Activated CD8-positive, alpha-beta memory T cell treated with anti-CD3 and anti-CD28 coated beads, Interleukin-2, amount 10 ng/mL, durations not matched to agents 7 days and 5 days (primary cell): ENCODE results near the gene ARHGAP15. TPM values are rescaled to one million over a fixed set of nuclear protein-coding genes. Genes with fewer than 3 reads are reported as not detected.
A peak's percentile ranks its signal among the peaks of the same experiment; 100 is the strongest.

ENCODE experiments used
- ATAC-seq: fragments of 150-1000 bp; cut with Tn5 transposase; one replicate; pipeline ENCODE4 v1.10.0; 2021; ENCODE audit warnings: moderate library complexity
- CTCF ChIA-PET: fragments of 350-600 bp; sonication (Branson Sonifier 250); formaldehyde crosslinking; loops from one replicate; lab custom pipeline; 2021; ENCODE audit warnings: antibody characterized with exemption; lab: Charles Lee
- DNase-seq: peaks from one replicate; pipeline ENCODE4 v3.0.0-alpha.2; 2020
- H3K27ac Mint-ChIP-seq: one replicate; pipeline ENCODE4 v1.8.0; 2021; ENCODE audit warnings: mild to moderate bottlenecking, mixed read lengths
- H3K27me3 Mint-ChIP-seq: one replicate; pipeline ENCODE4 v1.8.0; 2021; ENCODE audit warnings: mixed read lengths
- H3K36me3 Mint-ChIP-seq: one replicate; pipeline ENCODE4 v1.8.0; 2021; ENCODE audit warnings: mild to moderate bottlenecking, mixed read lengths
- H3K4me1 Mint-ChIP-seq: one replicate; pipeline ENCODE4 v1.8.0; 2021; ENCODE audit warnings: mixed read lengths
- H3K4me3 Mint-ChIP-seq: one replicate; pipeline ENCODE4 v1.8.0; 2021; ENCODE audit warnings: mild to moderate bottlenecking, moderate library complexity, mixed read lengths
- H3K9me3 Mint-ChIP-seq: one replicate; pipeline ENCODE4 v1.8.0; 2022; ENCODE audit warnings: low read depth, mixed read lengths
- total RNA-seq, 2 experiments: library from RNA; stranded (reverse); gene quantifications; one replicate each; pipeline ENCODE4 v1.2.3, GENCODE V29; 2021

Gene ARHGAP15
- total RNA-seq, 2 experiments from 2014 or later, result 101 to 152 TPM

DNA sequence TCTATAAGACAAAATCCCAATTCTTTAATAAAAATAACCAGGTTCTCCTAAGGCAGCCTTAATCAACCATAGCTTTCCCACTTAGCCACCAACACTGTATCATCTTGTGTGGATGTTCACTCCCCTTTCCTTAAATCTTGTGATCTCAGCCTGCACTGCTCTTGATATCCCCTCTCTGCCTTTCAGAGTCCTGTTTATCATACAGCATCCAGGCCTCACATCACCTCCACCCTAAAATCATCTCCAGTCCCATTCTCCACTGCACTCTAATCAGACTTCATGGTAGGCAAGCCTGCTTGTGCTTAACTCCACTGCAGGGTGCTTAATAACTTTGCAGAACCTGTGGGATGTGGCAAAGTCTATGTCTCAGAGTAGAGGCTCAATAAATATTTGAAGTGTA is 18.8 kb downstream of the ARHGAP15 start:
- no peak overlapping the region for H3K27ac Mint-ChIP-seq
- CTCF ChIA-PET, result interaction anchor here (1.2 to 1.4 kb wide), 2 partner anchors 10 to 15 kb away, joined by 3 to 5 read pairs; no protein-coding TSS in a partner anchor
- H3K27me3 Mint-ChIP-seq, result no peaks in the 10 kb centered on the region
- H3K4me3 Mint-ChIP-seq, result no peak overlapping the region
- peak; percentile 33 for ATAC-seq
- H3K36me3 Mint-ChIP-seq, result peaks cover 55% of the 10 kb centered on the region
- H3K9me3 Mint-ChIP-seq, result no peaks in the 10 kb centered on the region
- no peak for DNase-seq
- peaks cover 73% of the 10 kb centered on the region for H3K4me1 Mint-ChIP-seq

DNA sequence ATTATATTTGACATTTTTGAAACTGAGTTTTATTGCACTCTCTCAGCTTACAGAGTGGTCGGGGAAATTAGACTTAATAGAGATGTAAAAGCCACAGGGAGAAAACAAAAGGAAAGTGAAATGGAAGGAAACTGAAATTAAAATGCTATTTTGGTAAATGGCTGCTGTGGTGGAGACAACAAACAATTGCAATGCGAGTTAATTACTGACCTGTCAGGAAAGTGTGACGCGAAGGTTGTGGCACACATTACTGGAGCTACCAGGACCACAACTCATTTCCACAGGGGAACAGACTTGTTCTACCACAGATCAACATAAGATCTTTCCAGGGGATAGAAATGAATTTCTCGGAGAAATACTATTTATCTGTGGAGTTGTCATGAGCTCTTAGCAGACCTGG is 19.5 kb downstream of the ARHGAP15 start:
- Mint-ChIP-seq H3K36me3 (peaks cover 50% of the 10 kb centered on the region), H3K9me3 (no peaks in the 10 kb centered on the region), H3K4me3 (no peak overlapping the region), H3K4me1 (peaks cover 70% of the 10 kb centered on the region), H3K27me3 (no peaks in the 10 kb centered on the region), H3K27ac (peak overlapping the region; percentile 62)
- ATAC-seq, result peak; percentile 42
- DNase-seq, result no peak
- CTCF ChIA-PET, result interaction anchor here (1.2 to 1.4 kb wide), 2 partner anchors 11 to 14 kb away, joined by 3 to 5 read pairs; no protein-coding TSS in a partner anchor

DNA sequence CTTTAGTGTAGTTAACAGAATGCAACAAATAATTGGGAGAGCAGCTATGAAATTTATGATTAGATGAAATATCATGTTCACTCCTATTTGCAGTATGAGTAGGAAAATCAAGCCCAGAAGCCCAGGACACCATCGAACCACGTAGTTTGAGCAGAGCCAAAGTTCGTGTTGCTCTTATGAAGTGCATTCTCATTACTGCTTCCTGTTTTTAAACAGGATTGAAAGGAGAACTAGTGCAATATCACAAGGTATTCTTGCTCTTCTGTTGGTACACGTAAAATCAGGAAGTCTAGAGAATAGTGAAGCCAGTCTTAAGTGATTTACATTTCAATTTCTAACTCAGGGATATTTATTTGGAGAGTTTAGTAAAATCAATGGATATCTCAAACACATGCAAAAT is 21.1 kb downstream of the ARHGAP15 start:
- peaks cover 59% of the 10 kb centered on the region for H3K4me1 Mint-ChIP-seq
- H3K36me3 Mint-ChIP-seq, result peaks cover 47% of the 10 kb centered on the region
- H3K27me3 Mint-ChIP-seq, result no peaks in the 10 kb centered on the region
- ATAC-seq, result no peak
- no peak overlapping the region for H3K4me3 Mint-ChIP-seq
- CTCF ChIA-PET, result no interaction called here
- H3K27ac Mint-ChIP-seq, result no peak overlapping the region
- H3K9me3 Mint-ChIP-seq, result no peaks in the 10 kb centered on the region
- DNase-seq, result no peak

DNA sequence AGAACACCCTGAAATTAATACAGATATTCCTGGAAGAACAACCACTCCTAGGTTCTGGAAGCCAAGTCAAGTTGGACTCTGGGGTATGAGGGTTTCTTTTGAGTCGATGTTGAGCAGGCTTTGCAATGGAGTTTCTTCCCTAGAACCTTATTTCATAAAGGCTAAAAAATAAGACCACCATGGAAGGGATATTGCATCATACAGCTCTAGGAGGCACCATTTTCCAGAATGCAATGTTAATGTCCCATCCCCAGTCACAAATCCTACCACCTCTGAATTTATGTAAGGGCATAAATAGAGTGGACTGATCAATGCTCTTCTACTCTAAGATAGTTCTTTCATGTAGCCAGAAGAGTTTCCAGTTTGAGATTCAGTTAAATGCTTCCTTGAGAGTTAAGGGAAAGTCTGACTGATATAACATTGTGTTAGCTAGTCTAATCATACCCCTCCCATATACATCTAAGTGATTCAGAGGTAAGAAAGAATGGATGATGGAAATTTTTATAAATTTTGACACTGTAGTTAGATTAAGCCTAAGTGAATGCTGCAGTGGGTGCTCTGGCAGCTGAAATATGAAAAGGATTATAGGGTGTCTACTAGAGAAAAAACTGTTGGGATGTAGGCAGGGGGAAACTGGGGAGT is 22.0 kb downstream of the ARHGAP15 start:
- CTCF ChIA-PET, result no interaction called here
- DNase-seq (no peak), ATAC-seq (no peak)
- Mint-ChIP-seq H3K4me3 (no peak overlapping the region), H3K27ac (no peak overlapping the region), H3K4me1 (peaks cover 58% of the 10 kb centered on the region), H3K27me3 (no peaks in the 10 kb centered on the region), H3K9me3 (no peaks in the 10 kb centered on the region), H3K36me3 (peaks cover 53% of the 10 kb centered on the region)

DNA sequence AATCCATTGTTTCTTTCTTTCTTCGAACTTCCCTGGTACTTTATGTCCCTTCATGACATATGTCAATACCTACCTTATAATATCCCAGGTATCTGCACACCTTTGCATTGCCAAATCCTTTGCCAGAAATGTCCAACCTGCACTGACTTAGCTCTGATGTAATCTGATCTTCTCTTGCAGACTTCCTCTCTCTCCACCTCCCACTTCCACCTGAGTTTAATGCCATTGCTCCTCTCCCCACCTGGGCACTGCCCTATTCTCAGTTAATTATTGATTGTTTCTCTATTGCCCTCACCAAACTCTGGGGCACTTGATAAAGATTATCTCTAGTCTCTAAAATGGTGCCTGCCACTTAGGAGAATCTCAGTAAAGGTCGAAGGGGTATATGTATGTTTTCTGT is 23.0 kb downstream of the ARHGAP15 start:
- no peak overlapping the region for H3K4me3 Mint-ChIP-seq
- H3K9me3 Mint-ChIP-seq, result no peaks in the 10 kb centered on the region
- DNase-seq, result no peak
- peaks cover 56% of the 10 kb centered on the region for H3K36me3 Mint-ChIP-seq
- ATAC-seq, result no peak
- H3K4me1 Mint-ChIP-seq, result peaks cover 52% of the 10 kb centered on the region
- no peaks in the 10 kb centered on the region for H3K27me3 Mint-ChIP-seq
- CTCF ChIA-PET, result interaction anchor here (0.7 kb wide), 1 partner anchor 25 kb away, joined by 3 read pairs; no protein-coding TSS in a partner anchor
- peak overlapping the region; percentile 44 for H3K27ac Mint-ChIP-seq

DNA sequence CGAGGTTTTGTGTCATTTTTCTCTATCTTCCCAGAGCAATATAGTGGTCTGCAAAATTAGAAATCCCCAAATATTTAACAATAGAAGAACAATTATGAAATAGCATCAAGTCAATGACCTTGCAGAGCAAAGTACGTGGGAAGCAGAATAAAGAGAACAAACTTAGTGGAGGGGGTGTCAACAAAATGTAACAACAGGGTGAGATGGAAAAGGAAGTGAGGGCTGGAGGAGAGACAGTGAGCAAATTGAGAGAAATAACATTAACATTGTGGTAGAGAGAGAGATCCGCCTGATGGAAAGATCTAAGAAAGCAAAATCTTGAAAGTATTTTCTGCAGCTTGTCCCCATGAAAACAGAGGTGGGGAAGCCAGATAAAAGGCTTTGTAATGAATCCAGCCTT is 23.4 kb downstream of the ARHGAP15 start:
- Mint-ChIP-seq H3K36me3 (peaks cover 59% of the 10 kb centered on the region), H3K27ac (no peak overlapping the region), H3K9me3 (no peaks in the 10 kb centered on the region), H3K4me3 (no peak overlapping the region), H3K27me3 (no peaks in the 10 kb centered on the region), H3K4me1 (peaks cover 51% of the 10 kb centered on the region)
- no peak for ATAC-seq
- DNase-seq, result no peak
- CTCF ChIA-PET, result interaction anchor here (0.7 kb wide), 1 partner anchor 25 kb away, joined by 3 read pairs; no protein-coding TSS in a partner anchor

DNA sequence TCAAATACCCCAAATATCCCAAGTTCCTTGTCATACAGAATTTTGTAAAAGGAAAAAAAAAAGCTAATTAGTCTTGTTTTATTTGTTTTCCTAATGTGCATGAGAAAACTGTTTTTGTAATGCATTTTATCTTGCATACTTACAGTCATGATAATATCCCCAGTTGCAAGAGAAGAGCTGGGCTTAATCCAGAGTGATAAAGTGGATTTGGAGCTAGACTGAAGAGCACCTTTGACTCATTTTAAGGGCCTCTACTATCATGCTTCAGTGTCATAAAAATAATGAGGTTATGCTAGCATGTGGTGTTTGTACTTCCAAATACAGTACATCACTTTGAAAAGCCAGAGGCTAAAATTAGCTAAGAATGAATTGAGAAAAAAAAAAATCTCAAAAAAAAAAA is 26.4 kb downstream of the ARHGAP15 start:
- ATAC-seq, result no peak
- peaks cover 54% of the 10 kb centered on the region for H3K36me3 Mint-ChIP-seq
- no peak for DNase-seq
- H3K9me3 Mint-ChIP-seq, result no peaks in the 10 kb centered on the region
- peaks cover 47% of the 10 kb centered on the region for H3K4me1 Mint-ChIP-seq
- H3K27ac Mint-ChIP-seq, result no peak overlapping the region
- no peaks in the 10 kb centered on the region for H3K27me3 Mint-ChIP-seq
- CTCF ChIA-PET, result interaction anchor here (0.8 to 1.3 kb wide), 2 partner anchors 11 to 45 kb away, joined by 3 to 4 read pairs; no protein-coding TSS in a partner anchor
- no peak overlapping the region for H3K4me3 Mint-ChIP-seq

DNA sequence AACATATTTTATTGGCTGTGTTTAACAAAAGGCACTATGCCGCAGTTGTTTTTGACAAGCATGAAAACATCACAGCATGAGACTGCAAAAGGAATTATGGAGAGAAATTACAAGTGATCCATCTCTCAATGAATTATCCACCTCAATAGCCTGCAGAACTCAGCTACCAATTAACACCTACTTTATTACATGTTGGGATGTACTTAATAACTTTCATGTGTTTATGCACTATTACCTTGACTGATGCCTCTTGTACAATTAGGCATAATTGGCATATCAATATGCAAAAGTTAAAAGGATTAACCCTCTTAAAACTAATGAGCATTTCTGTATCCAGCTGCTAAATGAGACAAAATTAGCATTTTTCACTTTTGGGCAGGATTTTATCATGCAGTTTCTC is 27.8 kb downstream of the ARHGAP15 start:
- no peak for ATAC-seq
- H3K36me3 Mint-ChIP-seq, result peaks cover 50% of the 10 kb centered on the region
- H3K27ac Mint-ChIP-seq, result no peak overlapping the region
- no peak for DNase-seq
- no peaks in the 10 kb centered on the region for H3K9me3 Mint-ChIP-seq
- H3K4me1 Mint-ChIP-seq, result peaks cover 46% of the 10 kb centered on the region
- H3K4me3 Mint-ChIP-seq, result no peak overlapping the region
- CTCF ChIA-PET, result interaction anchor here (1.2 to 1.6 kb wide), 5 partner anchors 16 to 127 kb away, joined by 3 to 5 read pairs (median 3); no protein-coding TSS in a partner anchor
- no peaks in the 10 kb centered on the region for H3K27me3 Mint-ChIP-seq

DNA sequence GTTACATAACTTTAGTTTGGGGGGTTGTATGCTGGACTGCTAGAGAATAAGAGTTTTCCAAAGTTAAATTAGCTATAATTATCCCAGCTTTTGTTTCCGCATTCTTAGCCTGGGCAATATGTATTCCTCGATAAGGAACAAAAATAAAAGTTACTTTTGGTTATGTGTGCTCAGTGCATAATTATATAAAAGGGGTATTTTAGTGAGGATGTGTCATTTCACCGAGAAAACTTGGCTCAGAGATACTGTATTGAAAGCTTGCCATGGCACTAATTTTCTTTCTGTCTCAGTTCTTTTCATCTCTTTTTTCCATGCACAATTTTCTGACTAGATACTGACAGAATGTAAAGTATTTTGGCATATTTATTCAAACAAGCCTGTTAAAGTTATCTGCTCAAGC is 28.2 kb downstream of the ARHGAP15 start:
- H3K9me3 Mint-ChIP-seq, result no peaks in the 10 kb centered on the region
- CTCF ChIA-PET, result interaction anchor here (1.2 to 1.6 kb wide), 4 partner anchors 29 to 127 kb away, joined by 3 to 4 read pairs (median 3); no protein-coding TSS in a partner anchor
- DNase-seq, result no peak
- peaks cover 47% of the 10 kb centered on the region for H3K36me3 Mint-ChIP-seq
- H3K27me3 Mint-ChIP-seq, result no peaks in the 10 kb centered on the region
- no peak for ATAC-seq
- peaks cover 46% of the 10 kb centered on the region for H3K4me1 Mint-ChIP-seq
- no peak overlapping the region for H3K4me3 Mint-ChIP-seq
- H3K27ac Mint-ChIP-seq, result no peak overlapping the region

DNA sequence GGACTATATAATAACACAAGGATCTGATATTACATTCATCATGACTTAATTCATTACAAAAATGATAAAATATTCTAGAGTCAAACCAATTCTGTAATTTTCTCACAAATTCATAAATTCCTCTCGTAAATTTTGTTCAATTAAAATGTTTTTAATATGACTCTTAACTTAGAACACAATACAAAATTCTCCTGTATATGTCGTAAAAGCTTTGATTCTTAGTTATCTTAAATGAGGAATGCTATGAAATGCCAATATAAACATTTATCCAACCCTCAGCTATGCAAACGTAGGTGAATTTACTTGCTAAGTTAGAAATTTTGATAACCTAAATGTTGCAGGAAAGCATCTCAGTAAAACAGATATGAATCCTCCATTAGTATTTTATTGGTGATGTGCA is 28.9 kb downstream of the ARHGAP15 start:
- peaks cover 44% of the 10 kb centered on the region for H3K36me3 Mint-ChIP-seq
- DNase-seq (no peak), ATAC-seq (no peak)
- no peaks in the 10 kb centered on the region for H3K9me3 Mint-ChIP-seq
- H3K27ac Mint-ChIP-seq, result no peak overlapping the region
- no peak overlapping the region for H3K4me3 Mint-ChIP-seq
- peaks cover 41% of the 10 kb centered on the region for H3K4me1 Mint-ChIP-seq
- CTCF ChIA-PET, result interaction anchor here (1.3 to 1.5 kb wide), 2 partner anchors 30 to 126 kb away, joined by 3 to 4 read pairs; no protein-coding TSS in a partner anchor
- H3K27me3 Mint-ChIP-seq, result no peaks in the 10 kb centered on the region

DNA sequence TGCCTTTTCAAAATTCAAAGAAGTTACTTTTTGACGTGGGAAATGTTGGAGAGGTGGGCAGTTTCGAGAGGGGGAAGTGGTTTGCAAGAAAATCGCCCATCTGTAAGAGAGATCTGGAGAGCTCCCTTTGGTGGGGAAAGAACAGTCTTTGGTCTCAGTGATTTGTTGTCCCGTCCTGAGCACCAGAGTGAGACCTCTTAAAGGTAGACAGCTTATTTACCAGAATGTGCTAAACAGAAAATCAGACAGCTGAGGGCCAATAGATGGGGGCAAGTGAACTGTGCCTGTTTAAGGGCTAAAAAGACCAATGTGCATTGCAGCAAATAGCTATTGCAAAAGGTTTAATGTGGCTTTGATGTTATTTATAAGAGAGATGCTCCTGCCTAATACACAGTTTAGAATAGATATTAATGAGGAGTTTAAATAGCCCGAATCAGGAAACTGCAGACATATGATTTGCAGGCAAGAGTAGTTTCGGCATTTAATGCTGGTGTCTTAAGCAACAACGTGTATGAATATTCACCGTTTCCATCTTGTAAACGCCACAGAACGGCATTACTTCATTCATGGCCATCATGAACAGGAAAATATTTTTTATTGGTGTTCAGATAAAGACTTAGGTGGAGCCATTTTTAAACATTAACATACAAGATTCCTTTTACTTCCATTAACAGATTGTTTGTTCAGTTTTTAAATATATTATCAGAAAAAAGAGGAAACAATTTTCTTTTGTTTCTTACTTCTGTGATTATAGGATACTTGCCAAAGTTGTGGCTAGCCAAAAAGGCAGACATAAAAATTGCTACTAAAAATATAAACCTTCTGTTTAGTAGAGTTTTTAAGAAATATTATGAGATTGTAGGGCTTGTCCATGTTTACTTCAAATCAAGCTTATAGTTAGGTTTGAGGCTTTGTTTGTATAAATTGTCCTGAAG is 29.6 kb downstream of the ARHGAP15 start:
- Mint-ChIP-seq H3K27ac (no peak overlapping the region), H3K4me3 (no peak overlapping the region)

DNA sequence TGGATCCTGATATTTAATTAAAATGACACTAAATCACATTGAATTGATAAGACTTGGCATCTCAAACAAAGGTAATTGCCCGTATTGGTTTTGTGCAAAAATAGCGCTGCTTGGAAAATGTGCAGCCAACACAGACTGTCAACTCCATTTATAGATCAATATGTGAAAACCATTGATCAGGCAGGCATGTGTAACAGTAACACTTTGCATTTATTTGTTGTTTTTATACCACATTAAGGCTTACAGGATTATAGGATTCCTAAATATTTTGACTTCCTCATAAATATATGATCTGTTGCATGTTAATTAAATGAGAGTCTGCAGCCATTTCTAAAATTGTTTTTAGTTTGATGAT is 30.2 kb downstream of the ARHGAP15 start:
- CTCF ChIA-PET, result interaction anchor here (0.8 to 1.4 kb wide), 4 partner anchors 24 to 100 kb away, joined by 3 to 5 read pairs (median 3); no protein-coding TSS in a partner anchor
- Mint-ChIP-seq H3K27me3 (no peaks in the 10 kb centered on the region), H3K9me3 (no peaks in the 10 kb centered on the region), H3K27ac (no peak overlapping the region), H3K4me1 (peaks cover 49% of the 10 kb centered on the region), H3K4me3 (no peak overlapping the region), H3K36me3 (peaks cover 49% of the 10 kb centered on the region)
- ATAC-seq (no peak), DNase-seq (no peak)

More for the DNA sequence above, 29.6 kb downstream of the ARHGAP15 start:
- Mint-ChIP-seq H3K27me3 (no peaks in the 10 kb centered on the region), H3K36me3 (peaks cover 48% of the 10 kb centered on the region), H3K4me1 (peaks cover 45% of the 10 kb centered on the region), H3K9me3 (no peaks in the 10 kb centered on the region)
- ATAC-seq (no peak), DNase-seq (no peak)
- CTCF ChIA-PET, result interaction anchor here (0.8 to 1.4 kb wide), 3 partner anchors 25 to 100 kb away, joined by 3 to 5 read pairs (median 3); no protein-coding TSS in a partner anchor
